Activated naive CD4-positive, alpha-beta T cell treated with anti-CD3 and anti-CD28 coated beads for 36 hours (primary cell): ENCODE data around the gene SLC6A13. TPM values are rescaled to one million over a fixed set of nuclear protein-coding genes. Genes with fewer than 3 reads are reported as not detected.

Source experiments
- CTCF ChIA-PET: fragments of 350-600 bp; sonication (Branson Sonifier 250); formaldehyde crosslinking; loops from one replicate; lab custom pipeline; 2021; ENCODE audit warnings: antibody characterized with exemption; lab: Charles Lee
- DNase-seq: peaks from one replicate; pipeline ENCODE4 v3.0.0-alpha.2; 2020
- H3K27ac Mint-ChIP-seq: one replicate; pipeline ENCODE4 v1.8.0; 2021; ENCODE audit warnings: mild to moderate bottlenecking, mixed read lengths
- H3K27me3 Mint-ChIP-seq: one replicate; pipeline ENCODE4 v1.8.0; 2021; ENCODE audit warnings: low read depth, mixed read lengths
- H3K36me3 Mint-ChIP-seq: one replicate; pipeline ENCODE4 v1.8.0; 2021; ENCODE audit warnings: low read depth, mixed read lengths
- H3K4me1 Mint-ChIP-seq: one replicate; pipeline ENCODE4 v1.8.0; 2021; ENCODE audit warnings: low read depth, mixed read lengths
- H3K4me3 Mint-ChIP-seq: one replicate; pipeline ENCODE4 v1.8.0; 2021; ENCODE audit warnings: mild to moderate bottlenecking, moderate library complexity, mixed read lengths
- H3K9me3 Mint-ChIP-seq: one replicate; pipeline ENCODE4 v1.8.0; 2021; ENCODE audit warnings: mixed read lengths
- intact Hi-C: fragments of 100-400 bp; cut with micrococcal nuclease; formaldehyde crosslinking; loops from one replicate; pipeline ENCODE4 v1.15.1; 2023
- total RNA-seq, 2 experiments: library from RNA; stranded (reverse); gene quantifications; one replicate each; pipeline ENCODE4 v1.2.3, GENCODE V29; 2021

The SLC6A13 gene
- total RNA-seq, 2 experiments from 2014 or later = not detected

GRCh38 chr12:177336-177979, 85.2 kb downstream of the SLC6A13 start:
- Mint-ChIP-seq H3K9me3 (no peaks in the 10 kb centered on the region), H3K4me1 (no peaks in the 10 kb centered on the region), H3K36me3 (no peaks in the 10 kb centered on the region), H3K4me3 (no peak overlapping the region), H3K27me3 (peaks cover 4% of the 10 kb centered on the region), H3K27ac (no peak overlapping the region)
- CTCF ChIA-PET = no interaction called here
- no peak for DNase-seq
- intact Hi-C loops = no loop called here

GRCh38 chr12:176321-177181, 86.1 kb downstream of the SLC6A13 start:
- intact Hi-C loops = no loop called here
- no peak for DNase-seq
- CTCF ChIA-PET = no interaction called here
- Mint-ChIP-seq H3K9me3 (no peaks in the 10 kb centered on the region), H3K4me1 (no peaks in the 10 kb centered on the region), H3K36me3 (no peaks in the 10 kb centered on the region), H3K4me3 (no peak overlapping the region), H3K27me3 (peaks cover 5% of the 10 kb centered on the region), H3K27ac (no peak overlapping the region)

DNA sequence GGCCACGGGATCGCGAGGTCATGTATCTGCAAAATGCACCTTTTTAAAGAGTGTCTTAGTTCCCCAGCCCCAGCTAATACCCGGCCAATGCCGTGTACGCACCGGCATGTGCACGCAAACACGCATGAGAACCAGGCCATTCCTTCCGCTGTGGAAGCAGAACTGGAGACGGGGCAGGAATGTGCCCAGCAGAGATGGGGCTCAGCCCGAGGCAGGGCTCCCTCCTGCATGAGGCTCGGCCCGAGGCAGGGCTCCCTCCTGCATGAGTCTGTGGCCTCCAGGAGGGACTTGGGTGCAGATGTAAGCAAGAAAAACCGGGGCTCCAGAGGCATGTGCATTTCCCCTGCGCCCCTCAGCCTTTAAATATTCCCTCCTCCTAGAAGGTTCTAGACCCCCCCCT, 86.9 kb downstream of the SLC6A13 start:
- Mint-ChIP-seq H3K36me3 (no peaks in the 10 kb centered on the region), H3K4me1 (no peaks in the 10 kb centered on the region), H3K27ac (no peak overlapping the region), H3K4me3 (no peak overlapping the region), H3K27me3 (peaks cover 5% of the 10 kb centered on the region), H3K9me3 (no peaks in the 10 kb centered on the region)
- intact Hi-C loops = no loop called here
- no peak for DNase-seq
- CTCF ChIA-PET = no interaction called here

DNA sequence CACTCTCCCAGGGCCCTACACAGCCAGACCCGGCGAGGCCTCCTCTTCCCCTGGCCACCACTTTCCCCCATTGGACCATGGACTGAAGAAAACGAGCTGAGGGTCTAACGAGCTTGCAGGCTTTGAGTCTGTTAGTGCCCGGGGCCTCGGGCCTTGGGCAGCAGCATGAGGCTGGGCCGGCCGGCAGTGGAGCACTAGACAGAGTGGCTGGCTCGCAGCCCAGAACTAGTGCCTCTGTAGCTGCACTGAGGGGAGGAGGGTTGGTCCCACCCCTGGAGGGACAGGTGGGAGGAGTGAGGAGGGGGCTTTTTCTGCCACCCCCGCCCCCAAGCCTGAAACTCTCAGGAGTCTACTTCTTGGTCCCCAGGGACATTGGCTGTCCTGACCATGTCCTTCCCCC, 87.4 kb downstream of the SLC6A13 start:
- H3K27ac Mint-ChIP-seq = no peak overlapping the region
- no peaks in the 10 kb centered on the region for H3K36me3 Mint-ChIP-seq
- H3K4me3 Mint-ChIP-seq = no peak overlapping the region
- H3K27me3 Mint-ChIP-seq = peaks cover 5% of the 10 kb centered on the region
- H3K4me1 Mint-ChIP-seq = no peaks in the 10 kb centered on the region
- CTCF ChIA-PET = no interaction called here
- no peaks in the 10 kb centered on the region for H3K9me3 Mint-ChIP-seq
- no peak for DNase-seq
- intact Hi-C loops = no loop called here

- Mint-ChIP-seq H3K27ac (no peak overlapping the region), H3K36me3 (no peaks in the 10 kb centered on the region), H3K4me3 (no peak overlapping the region), H3K4me1 (peaks cover 2% of the 10 kb centered on the region), H3K9me3 (no peaks in the 10 kb centered on the region), H3K27me3 (peaks cover 5% of the 10 kb centered on the region)
- CTCF ChIA-PET = no interaction called here
- intact Hi-C loops = no loop called here
- DNase-seq = no peak
Observed at GRCh38 chr12:174596-174995, 88.0 kb downstream of the SLC6A13 start.

- Mint-ChIP-seq H3K27me3 (peaks cover 5% of the 10 kb centered on the region), H3K4me1 (peaks cover 7% of the 10 kb centered on the region), H3K4me3 (no peak overlapping the region), H3K36me3 (no peaks in the 10 kb centered on the region), H3K9me3 (no peaks in the 10 kb centered on the region), H3K27ac (no peak overlapping the region)
- intact Hi-C loops = no loop called here
- CTCF ChIA-PET = no interaction called here
- no peak for DNase-seq
Observed at GRCh38 chr12:174124-174523, 88.5 kb downstream of the SLC6A13 start.

- Mint-ChIP-seq H3K4me3 (no peak overlapping the region), H3K36me3 (no peaks in the 10 kb centered on the region), H3K27ac (no peak overlapping the region), H3K9me3 (no peaks in the 10 kb centered on the region), H3K27me3 (peaks cover 5% of the 10 kb centered on the region), H3K4me1 (peaks cover 13% of the 10 kb centered on the region)
- no peak for DNase-seq
- CTCF ChIA-PET = no interaction called here
- intact Hi-C loops = no loop called here
Observed at GRCh38 chr12:172732-173161, 89.9 kb downstream of the SLC6A13 start.

DNA sequence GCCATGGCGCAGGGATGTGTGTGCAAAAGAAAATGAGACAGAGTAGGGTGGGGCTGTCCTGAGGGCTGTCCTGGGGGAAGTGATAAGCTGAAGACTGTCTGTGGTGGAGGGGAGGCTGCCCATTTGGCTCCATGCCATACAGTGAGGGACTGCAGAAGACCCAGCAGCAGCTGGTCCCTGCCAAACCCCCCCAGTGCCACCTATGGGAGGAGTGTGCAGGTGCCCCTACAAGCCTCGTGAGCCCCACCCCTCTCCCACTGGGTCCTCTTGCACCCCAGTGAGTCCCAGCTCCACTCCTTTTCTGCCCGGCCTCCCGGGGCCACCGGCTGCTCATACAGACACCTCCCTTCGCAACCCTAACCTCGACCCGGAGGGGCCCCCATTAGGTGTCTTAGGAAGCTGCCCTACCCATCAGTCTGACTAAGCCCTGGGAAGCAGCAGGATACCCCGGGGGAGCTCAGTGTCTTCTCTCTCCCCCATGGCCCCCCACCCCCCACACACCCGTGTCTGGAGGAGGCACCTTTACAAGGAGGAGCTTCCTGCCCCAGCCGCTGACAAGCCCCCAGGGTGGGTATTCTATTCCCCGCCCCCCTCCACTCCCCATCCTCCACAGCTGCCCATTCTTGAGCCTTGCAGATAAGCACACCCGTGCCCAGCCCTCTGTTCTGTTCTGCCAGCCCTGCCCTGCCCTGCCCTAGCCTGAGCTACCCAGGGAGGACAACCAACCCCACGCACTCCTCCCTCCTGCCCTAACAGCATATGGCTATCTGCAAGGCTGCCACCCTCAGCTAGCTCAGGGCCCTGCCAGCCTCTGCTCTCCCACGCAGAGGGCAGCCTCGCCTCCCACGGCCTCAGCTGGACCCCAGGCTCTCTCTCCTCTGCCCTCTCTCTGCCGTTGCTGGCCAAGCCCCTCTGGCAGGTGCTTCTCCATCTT, 90.6 kb downstream of the SLC6A13 start:
- peaks cover 5% of the 10 kb centered on the region for H3K27me3 Mint-ChIP-seq
- no peaks in the 10 kb centered on the region for H3K9me3 Mint-ChIP-seq
- H3K36me3 Mint-ChIP-seq = no peaks in the 10 kb centered on the region
- no peak for DNase-seq
- CTCF ChIA-PET = interaction anchor here (1.3 kb wide), 1 partner anchor 48 kb away, joined by 3 read pairs; no protein-coding TSS in a partner anchor
- intact Hi-C loops = no loop called here
- H3K4me1 Mint-ChIP-seq = peaks cover 13% of the 10 kb centered on the region
- no peak overlapping the region for H3K4me3 Mint-ChIP-seq
- H3K27ac Mint-ChIP-seq = no peak overlapping the region

DNA sequence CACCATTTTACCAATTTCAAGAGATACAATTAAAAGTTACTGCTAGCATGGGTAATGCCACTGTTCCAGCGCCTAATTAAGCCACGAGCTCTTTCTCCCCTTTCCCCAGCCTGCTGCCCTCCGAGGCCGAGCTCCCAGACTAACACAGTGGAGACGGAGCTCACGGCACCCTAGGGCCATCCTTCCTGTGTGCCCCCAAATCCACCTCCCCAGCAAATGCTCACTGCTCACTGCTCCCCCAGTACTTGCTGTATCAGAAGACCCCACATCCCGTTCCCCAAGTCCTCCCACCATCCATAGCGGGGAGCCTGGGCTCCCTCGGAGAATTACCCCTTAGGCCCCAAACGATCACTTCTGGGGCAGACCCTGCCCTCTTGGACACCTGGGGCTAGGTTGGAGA, 91.4 kb downstream of the SLC6A13 start:
- intact Hi-C loops = no loop called here
- no peaks in the 10 kb centered on the region for H3K36me3 Mint-ChIP-seq
- CTCF ChIA-PET = interaction anchor here (1.3 kb wide), 1 partner anchor 48 kb away, joined by 3 read pairs; no protein-coding TSS in a partner anchor
- H3K4me3 Mint-ChIP-seq = no peak overlapping the region
- H3K27me3 Mint-ChIP-seq = peaks cover 5% of the 10 kb centered on the region
- H3K27ac Mint-ChIP-seq = no peak overlapping the region
- peaks cover 13% of the 10 kb centered on the region for H3K4me1 Mint-ChIP-seq
- DNase-seq = no peak
- no peaks in the 10 kb centered on the region for H3K9me3 Mint-ChIP-seq

Other genes with a start within 250 kb of the SLC6A13 start
- gene IQSEC3, start 196.1 kb downstream of the SLC6A13 start, total RNA-seq = 1 to 10 TPM in 1 of 2 experiments, under 1 TPM in 1; 0.86 to 1.0 TPM
- gene SLC6A12, start 48.7 kb downstream of the SLC6A13 start, total RNA-seq = under 1 TPM in 1 of 2 experiments, not detected in 1; 0.21 TPM
- 10 to 100 TPM; 59.0 to 61.3 TPM for gene KDM5A, start 126.5 kb upstream of the SLC6A13 start, total RNA-seq
- gene CCDC77, start 138.8 kb upstream of the SLC6A13 start, total RNA-seq = 10 to 100 TPM; 13.2 to 14.9 TPM
- gene B4GALNT3, start 197.1 kb upstream of the SLC6A13 start, total RNA-seq = 1 to 10 TPM; 1.1 to 1.2 TPM